ENCODE data around the gene GPR137C. TPM values are rescaled to one million over a fixed set of nuclear protein-coding genes. Genes with fewer than 3 reads are reported as not detected.

Gene GPR137C, protein sequence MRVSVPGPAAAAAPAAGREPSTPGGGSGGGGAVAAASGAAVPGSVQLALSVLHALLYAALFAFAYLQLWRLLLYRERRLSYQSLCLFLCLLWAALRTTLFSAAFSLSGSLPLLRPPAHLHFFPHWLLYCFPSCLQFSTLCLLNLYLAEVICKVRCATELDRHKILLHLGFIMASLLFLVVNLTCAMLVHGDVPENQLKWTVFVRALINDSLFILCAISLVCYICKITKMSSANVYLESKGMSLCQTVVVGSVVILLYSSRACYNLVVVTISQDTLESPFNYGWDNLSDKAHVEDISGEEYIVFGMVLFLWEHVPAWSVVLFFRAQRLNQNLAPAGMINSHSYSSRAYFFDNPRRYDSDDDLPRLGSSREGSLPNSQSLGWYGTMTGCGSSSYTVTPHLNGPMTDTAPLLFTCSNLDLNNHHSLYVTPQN
- total RNA-seq, result 0.43 and 0.79 TPM in 2 replicates

DNA sequence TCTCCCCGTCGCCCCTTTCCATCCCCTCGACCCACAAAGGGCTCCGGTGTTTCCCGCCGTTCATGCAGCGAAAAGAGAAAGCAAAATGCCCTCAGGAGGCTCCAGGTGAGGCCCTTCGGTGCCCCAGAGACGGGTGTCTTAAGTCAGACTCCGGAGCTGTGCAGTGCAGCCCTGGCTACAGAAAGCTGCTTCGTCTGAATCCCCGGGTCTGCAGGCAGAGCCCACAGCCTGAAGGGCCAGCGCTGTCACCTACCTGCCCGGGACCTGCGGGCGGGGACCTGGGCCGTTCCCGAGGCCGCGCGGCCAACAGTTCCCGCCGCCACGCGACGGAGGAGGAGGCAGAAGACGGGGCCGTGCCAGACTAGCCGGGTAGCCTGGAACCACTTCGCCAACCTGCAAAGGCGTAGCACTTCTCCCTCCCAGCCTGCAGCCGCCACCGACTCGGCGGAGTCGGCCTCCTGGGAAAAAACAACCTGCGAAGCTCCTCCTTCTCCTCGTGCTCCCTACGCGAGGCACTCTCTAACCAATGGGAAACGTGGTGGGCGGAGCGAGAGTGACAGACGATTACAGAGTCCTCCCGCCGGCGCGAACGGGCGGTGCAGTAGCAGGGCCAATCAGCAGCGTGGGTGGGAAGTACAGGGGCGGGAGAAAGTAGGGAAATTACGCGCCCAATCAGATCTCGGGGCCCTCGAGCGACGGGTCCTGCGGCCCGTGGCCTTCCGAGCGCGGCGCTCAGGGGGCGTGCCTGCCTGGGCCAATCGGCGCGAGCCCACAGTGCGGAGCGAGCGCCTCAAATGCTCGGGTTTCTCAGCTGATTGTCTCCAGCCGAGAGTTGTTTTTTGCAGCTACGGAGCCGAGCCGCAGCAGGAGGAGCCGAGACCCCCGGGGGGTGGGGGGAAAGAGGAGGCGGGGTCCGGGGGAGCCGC, at the start of gene GPR137C, which contains the start of gene TXNDC16:
Gene GPR137C, plus strand, starts transcription at position 774 of the 926 bp plus-strand sequence. CDS start 312 bp downstream, outside the sequence.
Gene TXNDC16, minus strand, starts transcription at position 443 of the 926 bp plus-strand sequence. CDS start 8,948 bp downstream, outside the sequence.

Other genes starting within 250 kb of the GPR137C start
- 29.2 and 35.9 TPM in 2 replicates for gene PTGER2, start 238.5 kb upstream of the GPR137C start, total RNA-seq
- gene TXNDC16, start 331 bp upstream of the GPR137C start, total RNA-seq, result 2.0 and 3.0 TPM in 2 replicates
- 22.5 and 36.3 TPM in 2 replicates for gene ERO1A, start 142.7 kb downstream of the GPR137C start, total RNA-seq
- gene PSMC6, start 154.4 kb downstream of the GPR137C start, total RNA-seq, result 85.4 and 88.0 TPM in 2 replicates
- 9.7 and 14.7 TPM in 2 replicates for gene STYX, start 177.3 kb downstream of the GPR137C start, total RNA-seq
- gene GNPNAT1, start 238.8 kb downstream of the GPR137C start, total RNA-seq, result 18.5 and 19.4 TPM in 2 replicates